SK-N-SH (cell line): Measurements from ENCODE around the gene CLTCL1.

ENCODE experiments used
- EZH2phosphoT487 ChIP-seq: fragments of 200-600 bp; sonication (generic); IDR thresholded peaks from 2 replicates; pipeline ENCODE4 v1.6.1; 2017; ENCODE audit warnings: low read depth, mixed run types, mild to moderate bottlenecking, antibody characterized with exemption, moderate library complexity, borderline replicate concordance
- MEF2A ChIP-seq: IDR thresholded peaks from 2 replicates; pipeline ENCODE4 v1.4.0; 2012; ENCODE audit warnings: low read depth, borderline replicate concordance
- NFIC ChIP-seq: IDR thresholded peaks from 2 replicates; pipeline ENCODE4 v1.4.0; 2012; ENCODE audit warnings: borderline replicate concordance
- RAD21 ChIP-seq: IDR thresholded peaks from 2 replicates; pipeline ENCODE4 v1.6.1; 2012; ENCODE audit warnings: mild to moderate bottlenecking, low read length
- YY1 ChIP-seq: IDR thresholded peaks from 2 replicates; pipeline ENCODE4 v1.4.0; 2012; ENCODE audit warnings: low read depth, mild to moderate bottlenecking
- TF ChIP-seq, protein P1 (sequence below): fragments of 200-600 bp; sonication (generic); IDR thresholded peaks from 2 replicates; pipeline ENCODE4 v1.6.1; 2017; ENCODE audit warnings: antibody characterized with exemption, mild to moderate bottlenecking, moderate library complexity
- TF ChIP-seq, protein P2 (sequence below): IDR thresholded peaks from 2 replicates; pipeline ENCODE4 v1.6.1; 2012; ENCODE audit warnings: mild to moderate bottlenecking, low read depth, low read length, moderate library complexity
- TF ChIP-seq, protein P3 (sequence below): IDR thresholded peaks from 2 replicates; pipeline ENCODE4 v1.4.0; 2012; ENCODE audit warnings: low read depth, borderline replicate concordance
- TF ChIP-seq, protein P4 (sequence below): IDR thresholded peaks from 2 replicates; pipeline ENCODE4 v1.4.0; 2012; ENCODE audit warnings: low read depth

DNA sequence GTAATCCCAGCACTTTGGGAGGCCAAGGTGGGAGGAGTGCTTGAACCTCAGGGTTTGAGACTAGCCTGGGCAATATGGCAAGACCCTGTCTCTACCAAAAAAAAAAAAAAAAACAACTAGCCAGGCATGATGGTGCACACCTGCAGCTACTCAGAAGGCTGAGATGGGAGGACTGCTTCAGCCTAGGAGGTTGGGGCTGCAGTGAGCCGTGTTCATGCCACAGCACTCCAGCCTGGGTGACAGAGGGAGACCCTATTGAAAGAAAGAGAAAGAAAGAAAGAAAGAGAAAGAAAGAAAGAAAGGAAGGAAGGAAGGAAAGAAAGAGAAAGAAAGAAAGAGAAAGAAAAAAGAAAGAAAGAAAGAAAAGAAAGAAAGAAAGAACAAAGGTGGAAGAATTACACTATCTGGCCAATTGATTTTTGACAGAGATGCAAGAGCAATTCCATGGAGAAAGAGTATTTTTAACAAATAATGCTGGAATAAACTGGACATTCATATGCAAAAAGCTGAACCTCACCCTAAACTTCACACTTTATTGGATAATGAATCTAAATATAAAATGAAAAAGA, 79.1 kb downstream of the CLTCL1 start:
- TF ChIP-seq, protein P1, sequence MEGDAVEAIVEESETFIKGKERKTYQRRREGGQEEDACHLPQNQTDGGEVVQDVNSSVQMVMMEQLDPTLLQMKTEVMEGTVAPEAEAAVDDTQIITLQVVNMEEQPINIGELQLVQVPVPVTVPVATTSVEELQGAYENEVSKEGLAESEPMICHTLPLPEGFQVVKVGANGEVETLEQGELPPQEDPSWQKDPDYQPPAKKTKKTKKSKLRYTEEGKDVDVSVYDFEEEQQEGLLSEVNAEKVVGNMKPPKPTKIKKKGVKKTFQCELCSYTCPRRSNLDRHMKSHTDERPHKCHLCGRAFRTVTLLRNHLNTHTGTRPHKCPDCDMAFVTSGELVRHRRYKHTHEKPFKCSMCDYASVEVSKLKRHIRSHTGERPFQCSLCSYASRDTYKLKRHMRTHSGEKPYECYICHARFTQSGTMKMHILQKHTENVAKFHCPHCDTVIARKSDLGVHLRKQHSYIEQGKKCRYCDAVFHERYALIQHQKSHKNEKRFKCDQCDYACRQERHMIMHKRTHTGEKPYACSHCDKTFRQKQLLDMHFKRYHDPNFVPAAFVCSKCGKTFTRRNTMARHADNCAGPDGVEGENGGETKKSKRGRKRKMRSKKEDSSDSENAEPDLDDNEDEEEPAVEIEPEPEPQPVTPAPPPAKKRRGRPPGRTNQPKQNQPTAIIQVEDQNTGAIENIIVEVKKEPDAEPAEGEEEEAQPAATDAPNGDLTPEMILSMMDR, result no peak
- TF ChIP-seq NFIC (no peak), RAD21 (no peak), EZH2phosphoT487 (no peak), YY1 (no peak), MEF2A (no peak)
- TF ChIP-seq, protein P2, sequence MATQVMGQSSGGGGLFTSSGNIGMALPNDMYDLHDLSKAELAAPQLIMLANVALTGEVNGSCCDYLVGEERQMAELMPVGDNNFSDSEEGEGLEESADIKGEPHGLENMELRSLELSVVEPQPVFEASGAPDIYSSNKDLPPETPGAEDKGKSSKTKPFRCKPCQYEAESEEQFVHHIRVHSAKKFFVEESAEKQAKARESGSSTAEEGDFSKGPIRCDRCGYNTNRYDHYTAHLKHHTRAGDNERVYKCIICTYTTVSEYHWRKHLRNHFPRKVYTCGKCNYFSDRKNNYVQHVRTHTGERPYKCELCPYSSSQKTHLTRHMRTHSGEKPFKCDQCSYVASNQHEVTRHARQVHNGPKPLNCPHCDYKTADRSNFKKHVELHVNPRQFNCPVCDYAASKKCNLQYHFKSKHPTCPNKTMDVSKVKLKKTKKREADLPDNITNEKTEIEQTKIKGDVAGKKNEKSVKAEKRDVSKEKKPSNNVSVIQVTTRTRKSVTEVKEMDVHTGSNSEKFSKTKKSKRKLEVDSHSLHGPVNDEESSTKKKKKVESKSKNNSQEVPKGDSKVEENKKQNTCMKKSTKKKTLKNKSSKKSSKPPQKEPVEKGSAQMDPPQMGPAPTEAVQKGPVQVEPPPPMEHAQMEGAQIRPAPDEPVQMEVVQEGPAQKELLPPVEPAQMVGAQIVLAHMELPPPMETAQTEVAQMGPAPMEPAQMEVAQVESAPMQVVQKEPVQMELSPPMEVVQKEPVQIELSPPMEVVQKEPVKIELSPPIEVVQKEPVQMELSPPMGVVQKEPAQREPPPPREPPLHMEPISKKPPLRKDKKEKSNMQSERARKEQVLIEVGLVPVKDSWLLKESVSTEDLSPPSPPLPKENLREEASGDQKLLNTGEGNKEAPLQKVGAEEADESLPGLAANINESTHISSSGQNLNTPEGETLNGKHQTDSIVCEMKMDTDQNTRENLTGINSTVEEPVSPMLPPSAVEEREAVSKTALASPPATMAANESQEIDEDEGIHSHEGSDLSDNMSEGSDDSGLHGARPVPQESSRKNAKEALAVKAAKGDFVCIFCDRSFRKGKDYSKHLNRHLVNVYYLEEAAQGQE, result no peak
- TF ChIP-seq, protein P3, sequence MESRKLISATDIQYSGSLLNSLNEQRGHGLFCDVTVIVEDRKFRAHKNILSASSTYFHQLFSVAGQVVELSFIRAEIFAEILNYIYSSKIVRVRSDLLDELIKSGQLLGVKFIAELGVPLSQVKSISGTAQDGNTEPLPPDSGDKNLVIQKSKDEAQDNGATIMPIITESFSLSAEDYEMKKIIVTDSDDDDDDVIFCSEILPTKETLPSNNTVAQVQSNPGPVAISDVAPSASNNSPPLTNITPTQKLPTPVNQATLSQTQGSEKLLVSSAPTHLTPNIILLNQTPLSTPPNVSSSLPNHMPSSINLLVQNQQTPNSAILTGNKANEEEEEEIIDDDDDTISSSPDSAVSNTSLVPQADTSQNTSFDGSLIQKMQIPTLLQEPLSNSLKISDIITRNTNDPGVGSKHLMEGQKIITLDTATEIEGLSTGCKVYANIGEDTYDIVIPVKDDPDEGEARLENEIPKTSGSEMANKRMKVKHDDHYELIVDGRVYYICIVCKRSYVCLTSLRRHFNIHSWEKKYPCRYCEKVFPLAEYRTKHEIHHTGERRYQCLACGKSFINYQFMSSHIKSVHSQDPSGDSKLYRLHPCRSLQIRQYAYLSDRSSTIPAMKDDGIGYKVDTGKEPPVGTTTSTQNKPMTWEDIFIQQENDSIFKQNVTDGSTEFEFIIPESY, result no peak
- TF ChIP-seq, protein P4, sequence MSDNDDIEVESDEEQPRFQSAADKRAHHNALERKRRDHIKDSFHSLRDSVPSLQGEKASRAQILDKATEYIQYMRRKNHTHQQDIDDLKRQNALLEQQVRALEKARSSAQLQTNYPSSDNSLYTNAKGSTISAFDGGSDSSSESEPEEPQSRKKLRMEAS, result no peak
